NCI-H1436 (cell line): ENCODE measurements around the gene CHRNG.

Experiments used
- DNase-seq: peaks from one replicate; lab custom pipeline; 2025; lab: John Stamatoyannopoulos, UW

CHRNG gene

DNA sequence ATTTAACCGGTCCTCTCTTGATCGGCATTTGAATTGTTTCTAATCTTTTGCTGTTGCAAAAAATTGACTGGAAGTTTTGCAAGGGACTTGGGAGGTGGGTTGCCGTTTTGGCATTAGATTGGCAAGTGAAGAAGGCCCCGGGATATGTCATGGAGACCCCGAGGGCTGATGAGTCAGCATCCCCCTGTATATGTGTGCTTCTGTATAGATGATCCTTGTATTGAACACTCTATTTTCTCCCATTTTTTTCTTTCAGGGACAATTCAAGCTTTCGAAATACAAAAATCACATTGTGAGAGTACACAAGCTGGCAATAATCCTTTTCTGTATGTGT, 41.1 kb downstream of the CHRNG start:
- DNase-seq = no peak

DNA sequence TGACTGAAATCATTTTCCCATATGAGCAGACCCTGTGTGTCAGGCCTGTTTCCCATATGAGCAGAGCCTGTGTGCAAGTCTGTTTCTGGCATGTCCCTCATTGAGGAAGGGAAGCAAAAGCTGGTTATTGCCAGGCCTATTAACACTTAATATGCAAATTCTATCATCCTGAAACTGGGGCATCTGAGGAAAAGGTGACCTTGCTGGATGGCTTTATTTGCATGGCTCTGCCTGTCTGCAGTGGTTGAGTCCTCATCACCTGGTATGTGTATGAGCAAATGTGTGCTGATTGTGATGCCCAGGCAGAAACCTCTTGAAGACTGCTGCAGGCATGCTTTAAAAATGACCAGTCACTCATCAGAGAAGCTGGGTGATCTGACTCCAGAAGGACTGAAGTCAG, 42.2 kb downstream of the CHRNG start:
- DNase-seq = no peak

DNA sequence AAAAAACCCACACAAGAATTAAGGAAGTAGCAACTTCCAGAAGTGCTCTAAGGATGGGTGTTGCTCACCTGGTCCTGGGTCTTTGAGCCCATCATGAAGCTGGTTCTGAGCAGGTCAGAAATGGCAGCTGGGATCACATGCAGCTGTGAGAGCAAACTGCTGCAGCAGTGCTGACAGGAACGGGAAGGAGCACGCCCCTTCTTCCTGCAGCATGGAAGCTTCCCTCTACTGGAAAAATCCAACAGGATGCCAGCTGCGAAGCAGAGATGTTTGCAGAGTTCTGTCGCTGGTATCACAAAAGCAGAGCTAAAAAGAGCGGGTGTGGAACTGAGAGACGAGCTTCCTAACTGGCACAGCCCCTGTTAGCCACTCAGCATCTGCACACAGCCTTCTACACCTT, 44.7 kb downstream of the CHRNG start:
- DNase-seq = no peak

DNA sequence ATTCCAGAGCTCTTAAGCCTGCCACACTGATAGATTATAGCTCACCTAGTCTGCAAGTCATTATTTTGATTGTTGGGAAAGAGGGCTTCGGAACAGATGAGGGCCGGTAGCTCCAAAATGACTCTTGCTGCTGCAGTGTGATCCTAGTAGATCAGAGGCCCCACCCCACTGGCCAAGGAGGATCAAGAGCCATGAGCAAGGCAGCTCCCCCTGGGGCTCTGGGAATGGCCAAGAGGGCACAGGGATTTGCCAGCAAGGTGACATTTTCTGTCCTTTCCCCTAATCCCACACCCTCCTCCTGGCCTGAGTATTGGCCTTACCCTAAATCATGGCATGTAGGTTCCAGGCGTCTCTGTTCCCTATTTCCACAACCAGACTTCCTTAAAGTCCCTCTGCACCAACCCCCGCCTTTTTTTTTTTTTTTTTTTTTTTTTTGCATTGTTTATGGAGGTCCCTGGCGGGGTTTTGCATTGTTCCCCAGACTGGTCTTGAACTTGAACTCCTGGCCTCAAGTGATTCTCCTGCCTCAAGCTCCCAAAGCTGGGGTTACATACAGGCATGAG, 47.5 kb downstream of the CHRNG start:
- DNase-seq = no peak

DNA sequence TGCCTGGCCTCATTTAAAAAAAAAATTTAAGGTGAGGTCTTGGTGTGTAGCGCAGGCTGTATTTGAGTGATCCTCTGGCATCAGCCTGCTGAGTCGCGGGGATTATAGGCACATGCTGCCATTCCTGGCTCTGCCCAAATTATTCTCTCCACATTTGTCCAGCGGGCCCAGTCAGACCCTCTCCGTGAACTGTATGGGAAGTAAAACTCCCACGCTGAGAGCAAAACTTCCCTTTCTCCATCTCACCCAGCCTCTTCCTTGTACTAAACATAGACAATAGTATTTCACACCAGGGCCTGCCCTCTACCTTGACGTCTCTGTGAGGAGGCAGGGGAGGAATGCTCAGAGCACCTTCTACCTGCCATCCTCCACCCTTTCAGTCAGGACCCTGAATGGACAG, 48.0 kb downstream of the CHRNG start:
- DNase-seq = no peak

DNA sequence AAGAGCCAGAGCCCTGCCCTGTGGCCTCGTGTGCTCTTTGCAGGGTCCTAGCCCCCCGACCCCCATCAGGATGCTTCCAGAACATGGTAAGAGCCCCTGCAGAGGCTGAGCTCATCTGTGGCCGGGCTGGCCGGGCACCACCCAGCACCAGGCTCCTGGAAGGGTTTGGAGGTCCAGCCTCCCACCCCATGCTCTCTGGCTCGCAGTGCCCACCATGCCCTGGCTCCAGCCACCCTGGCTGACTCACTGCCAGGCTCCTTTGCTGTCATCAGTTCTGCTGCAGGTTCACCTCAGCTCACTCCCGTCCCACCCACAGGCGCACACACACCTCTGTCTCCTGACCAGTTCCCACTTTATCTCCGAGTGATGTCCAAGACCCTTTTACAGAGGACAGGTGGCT, 48.5 kb downstream of the CHRNG start:
- DNase-seq = no peak

DNA sequence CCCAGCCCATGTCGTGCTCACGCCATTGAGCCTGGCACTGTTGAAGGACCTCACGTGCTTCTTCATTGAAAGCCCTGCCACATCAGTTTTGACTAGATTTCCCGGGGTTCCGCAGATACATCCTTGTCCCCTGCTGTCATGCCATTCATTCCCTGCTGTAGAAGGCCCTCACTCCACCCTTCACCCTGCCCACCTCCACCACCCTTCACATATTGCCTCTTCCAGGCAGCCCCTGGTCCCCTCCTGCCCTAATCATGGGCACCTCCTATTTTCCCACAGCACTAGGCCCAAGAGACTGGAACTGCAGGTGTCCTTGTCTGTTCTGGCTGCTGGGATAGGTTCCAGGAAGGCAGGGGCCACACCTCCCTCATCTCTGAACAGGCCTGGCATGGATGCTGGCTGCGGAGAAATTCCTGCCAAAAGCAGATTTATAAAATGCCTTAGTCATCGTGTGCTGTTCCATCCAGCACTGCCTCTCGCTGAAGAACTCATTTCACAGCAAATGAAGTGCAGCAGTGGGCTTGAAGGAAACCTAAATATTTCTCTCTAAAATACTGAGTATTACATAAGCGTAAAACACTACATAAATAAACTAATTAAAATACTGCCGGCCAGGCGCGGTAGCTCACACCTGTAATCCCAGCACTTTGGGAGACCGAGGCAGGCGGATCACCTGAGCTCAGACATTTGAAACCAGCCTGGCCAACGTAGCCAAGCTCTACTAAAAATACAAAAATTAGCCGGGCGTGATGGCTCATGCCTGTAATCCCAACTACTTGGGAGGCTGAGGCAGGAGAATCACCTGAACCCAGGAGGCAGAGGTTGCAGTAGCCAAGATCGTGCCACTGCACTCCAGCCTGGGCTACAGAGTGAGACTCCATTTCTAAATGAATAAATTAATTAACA, 49.4 kb downstream of the CHRNG start:
- DNase-seq = no peak

DNA sequence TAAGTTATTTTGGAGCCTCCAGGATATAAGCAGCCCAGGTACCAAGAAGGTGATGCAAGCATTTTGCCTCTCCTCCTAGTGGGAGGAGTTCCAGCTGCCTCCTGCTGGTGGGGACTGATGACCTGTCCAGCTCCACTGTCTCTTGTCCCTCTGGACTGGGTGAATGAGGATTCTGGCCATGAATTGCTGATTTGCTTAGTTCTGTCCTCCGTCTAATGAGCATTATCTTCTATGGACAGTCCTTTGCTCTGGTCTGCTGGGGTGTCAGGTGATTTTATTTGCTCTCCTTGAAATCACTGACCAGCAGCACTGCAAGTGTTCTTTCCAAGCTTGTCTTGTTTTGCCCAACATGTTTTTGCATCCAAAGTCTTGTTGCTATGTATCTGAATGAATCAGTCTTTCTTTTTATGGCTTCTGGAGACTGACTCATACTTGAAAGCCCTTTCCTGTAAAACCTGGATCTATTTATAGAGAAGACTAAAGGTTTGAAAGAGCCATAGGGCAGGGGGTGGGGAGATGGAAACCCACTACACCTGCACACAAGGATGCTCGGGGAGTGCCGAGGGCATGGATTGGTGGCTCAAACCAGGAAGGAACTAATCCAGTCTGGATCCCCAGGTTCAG, 53.4 kb downstream of the CHRNG start:
- no peak for DNase-seq

DNA sequence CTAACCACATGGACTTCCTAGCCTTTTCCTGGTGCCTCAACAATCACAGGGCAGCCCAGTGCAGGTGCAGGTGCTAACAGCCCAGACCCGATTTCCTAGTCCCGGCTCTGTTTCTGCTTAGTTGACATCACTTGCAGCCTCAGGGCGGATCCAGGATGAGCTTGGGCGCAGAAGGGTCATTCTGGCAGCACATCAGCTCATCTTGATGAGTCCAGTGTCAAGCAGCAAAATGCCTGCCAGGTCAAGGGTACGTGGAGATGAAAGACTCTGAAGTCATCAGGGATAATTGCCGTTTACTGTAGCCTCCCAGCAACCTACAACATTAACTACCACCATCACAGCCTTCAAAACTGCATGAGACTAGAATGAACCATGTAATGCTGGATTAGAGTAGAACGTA, 54.5 kb downstream of the CHRNG start:
- DNase-seq = no peak
